Trophoblast cell (in vitro differentiated cells and primary cell): ENCODE measurements around the gene SEMA3F.

Source experiments
- DNase-seq, 2 donors: peaks; one replicate each; pipeline ENCODE4 v3.0.0-alpha.2; 2016
- H2AFZ ChIP-seq: 2 replicates; pipeline ENCODE4 v1.6.1; 2013; ENCODE audit warnings: low read length, moderate library complexity, mild to moderate bottlenecking; ENCODE audit not compliant: insufficient read depth, poor library complexity
- H2AK5ac ChIP-seq: 2 replicates; pipeline ENCODE4 v1.6.1; 2013; ENCODE audit warnings: mild to moderate bottlenecking, low read length
- H2BK120ac ChIP-seq: 2 replicates; pipeline ENCODE4 v1.6.1; 2013; ENCODE audit warnings: low read length, mild to moderate bottlenecking, moderate library complexity; ENCODE audit not compliant: insufficient read depth, poor library complexity
- H2BK12ac ChIP-seq: 2 replicates; pipeline ENCODE4 v1.6.1; 2013; ENCODE audit warnings: mild to moderate bottlenecking, low read length, moderate library complexity
- H2BK5ac ChIP-seq: 2 replicates; pipeline ENCODE4 v1.6.1; 2013; ENCODE audit warnings: low read length, low read depth, moderate library complexity, mild to moderate bottlenecking; ENCODE audit not compliant: poor library complexity
- H3K14ac ChIP-seq: 2 replicates; pipeline ENCODE4 v1.6.1; 2013; ENCODE audit warnings: mild to moderate bottlenecking, low read length
- H3K18ac ChIP-seq: 2 replicates; pipeline ENCODE4 v1.6.1; 2013; ENCODE audit warnings: mild to moderate bottlenecking, low read length
- H3K23ac ChIP-seq: 2 replicates; pipeline ENCODE4 v1.6.1; 2013; ENCODE audit warnings: low read length
- H3K27ac ChIP-seq: 2 replicates; pipeline ENCODE4 v1.5.1; 2013; ENCODE audit warnings: low read depth, mild to moderate bottlenecking, inconsistent platforms, low read length, moderate library complexity
- H3K27me3 ChIP-seq: 2 replicates; pipeline ENCODE4 v1.6.1; 2013; ENCODE audit warnings: inconsistent platforms, mild to moderate bottlenecking, low read length, moderate library complexity; ENCODE audit not compliant: insufficient read depth
- H3K36me3 ChIP-seq, 2 experiments: 1 replicate in 1 of 2; 2 replicates in 1 of 2; pipeline ENCODE4 v1.6.1; 2013; ENCODE audit warnings: low read length in 2 of 2, mild to moderate bottlenecking in 2 of 2, moderate library complexity in 1 of 2; ENCODE audit not compliant: insufficient read depth in 2 of 2, control insufficient read depth in 1 of 2
- H3K4ac ChIP-seq: 2 replicates; pipeline ENCODE4 v1.6.1; 2013; ENCODE audit warnings: low read depth, mild to moderate bottlenecking, low read length, moderate library complexity
- H3K4me1 ChIP-seq, 2 experiments: 1 replicate in 1 of 2; 2 replicates in 1 of 2; pipeline ENCODE4 v1.6.1; 2013; ENCODE audit warnings: low read length in 2 of 2, mild to moderate bottlenecking in 2 of 2, moderate library complexity in 1 of 2; ENCODE audit not compliant: insufficient read depth in 2 of 2, control insufficient read depth in 1 of 2
- H3K4me2 ChIP-seq: 2 replicates; pipeline ENCODE4 v1.6.1; 2013; ENCODE audit warnings: inconsistent platforms, mild to moderate bottlenecking, low read length, moderate library complexity
- H3K4me3 ChIP-seq: 2 replicates; pipeline ENCODE4 v1.5.1; 2013; ENCODE audit warnings: mild to moderate bottlenecking, low read depth, low read length, inconsistent platforms
- H3K79me1 ChIP-seq: one replicate; pipeline ENCODE4 v1.6.1; 2013; ENCODE audit warnings: low read length
- H3K79me2 ChIP-seq: 2 replicates; pipeline ENCODE4 v1.6.1; 2013; ENCODE audit warnings: low read length, mild to moderate bottlenecking; ENCODE audit not compliant: control insufficient read depth, insufficient read depth, poor library complexity
- H3K9ac ChIP-seq: 2 replicates; pipeline ENCODE4 v1.6.1; 2013; ENCODE audit warnings: mild to moderate bottlenecking, low read length
- H3K9me3 ChIP-seq: 2 replicates; pipeline ENCODE4 v1.6.1; 2013; ENCODE audit warnings: low read depth, mild to moderate bottlenecking, control low read depth, inconsistent platforms, low read length; ENCODE audit not compliant: insufficient read depth
- H4K12ac ChIP-seq: 2 replicates; pipeline ENCODE4 v1.6.1; 2013; ENCODE audit warnings: low read depth, mild to moderate bottlenecking, low read length, moderate library complexity
- H4K8ac ChIP-seq: 2 replicates; pipeline ENCODE4 v1.6.1; 2013; ENCODE audit warnings: low read depth, mild to moderate bottlenecking, low read length, moderate library complexity
- H4K91ac ChIP-seq: one replicate; pipeline ENCODE4 v1.6.1; 2013; ENCODE audit warnings: low read depth, mild to moderate bottlenecking, low read length, moderate library complexity
- WGBS: extraction: QIAGEN DNeasy Blood & Tissue Kit; methylation state at CpG from one replicate; pipeline ENCODE4 v1.1.7; 2013; ENCODE audit warnings: missing lambda C conversion rate; ENCODE audit not compliant: insufficient read length, insufficient coverage; ENCODE audit errors: extremely low coverage; 5-methylcytosine and 5-hydroxymethylcytosine counted together

The SEMA3F gene

GRCh38 chr3:50217681-50218080 is 62.6 kb downstream of the SEMA3F start:
- Histone ChIP-seq H4K8ac (no peak overlapping the region), H4K12ac (no peak overlapping the region), H3K4me2 (no peak overlapping the region), H3K27me3 (no peaks in the 10 kb centered on the region), H3K18ac (no peak overlapping the region), H2AK5ac (no peak overlapping the region), H3K79me2 (no peaks in the 10 kb centered on the region), H4K91ac (no peak overlapping the region), H3K4me1 (peaks cover 2 to 3% of the 10 kb centered on the region in 2 experiments), H3K36me3 (peaks cover 2 to 4% of the 10 kb centered on the region in 2 experiments), H3K23ac (no peak overlapping the region), H3K79me1 (no peaks in the 10 kb centered on the region), H3K9ac (no peak overlapping the region), H3K27ac (no peak overlapping the region), H2BK5ac (no peak overlapping the region), H2BK12ac (no peak overlapping the region), H3K9me3 (peaks cover 3% of the 10 kb centered on the region), H3K4ac (no peak overlapping the region), H2AFZ (no peak overlapping the region), H2BK120ac (no peak overlapping the region), H3K4me3 (no peak overlapping the region), H3K14ac (no peak overlapping the region)
- WGBS, result no CpG with 5 or more reads among the region's 10 CpGs
- no peak for DNase-seq

GRCh38 chr3:50218448-50218847 is 63.3 kb downstream of the SEMA3F start:
- H3K4me2 ChIP-seq, result no peak overlapping the region
- peaks cover 3% of the 10 kb centered on the region for H3K9me3 ChIP-seq
- no peak overlapping the region for H2BK5ac ChIP-seq
- no peak overlapping the region for H2AFZ ChIP-seq
- DNase-seq, result no peak
- no peak overlapping the region for H3K18ac ChIP-seq
- H3K14ac ChIP-seq, result no peak overlapping the region
- no peak overlapping the region for H2BK120ac ChIP-seq
- no peak overlapping the region for H4K91ac ChIP-seq
- no peaks in the 10 kb centered on the region for H3K79me1 ChIP-seq
- no peak overlapping the region for H3K4ac ChIP-seq
- WGBS, result no CpG with 5 or more reads among the region's 17 CpGs
- no peak overlapping the region for H3K4me3 ChIP-seq
- H2AK5ac ChIP-seq, result no peak overlapping the region
- no peak overlapping the region for H3K9ac ChIP-seq
- no peak overlapping the region for H3K27ac ChIP-seq
- H3K36me3 ChIP-seq, result peaks cover 2 to 4% of the 10 kb centered on the region in 2 experiments
- no peaks in the 10 kb centered on the region for H3K79me2 ChIP-seq
- peaks cover 2 to 3% of the 10 kb centered on the region in 2 experiments for H3K4me1 ChIP-seq
- H3K27me3 ChIP-seq, result no peaks in the 10 kb centered on the region
- H4K12ac ChIP-seq, result no peak overlapping the region
- H2BK12ac ChIP-seq, result no peak overlapping the region
- no peak overlapping the region for H4K8ac ChIP-seq
- H3K23ac ChIP-seq, result no peak overlapping the region

GRCh38 chr3:50219285-50219684 is 64.2 kb downstream of the SEMA3F start:
- Histone ChIP-seq H3K79me2 (no peaks in the 10 kb centered on the region), H3K79me1 (no peaks in the 10 kb centered on the region), H3K23ac (no peak overlapping the region), H2BK12ac (no peak overlapping the region), H4K91ac (no peak overlapping the region), H3K27ac (no peak overlapping the region), H3K18ac (no peak overlapping the region), H3K9me3 (peaks cover 3% of the 10 kb centered on the region), H2AK5ac (no peak overlapping the region), H4K12ac (no peak overlapping the region), H3K4ac (no peak overlapping the region), H3K14ac (no peak overlapping the region), H3K9ac (no peak overlapping the region), H3K4me1 (peaks cover 2 to 3% of the 10 kb centered on the region in 2 experiments), H4K8ac (no peak overlapping the region), H3K36me3 (peaks cover 2 to 4% of the 10 kb centered on the region in 2 experiments), H2AFZ (no peak overlapping the region), H3K27me3 (no peaks in the 10 kb centered on the region), H3K4me3 (no peak overlapping the region), H3K4me2 (no peak overlapping the region), H2BK5ac (no peak overlapping the region), H2BK120ac (no peak overlapping the region)
- DNase-seq, result no peak
- no CpG with 5 or more reads among the region's 5 CpGs for WGBS

- Histone ChIP-seq H2BK120ac (no peak overlapping the region), H3K79me2 (no peaks in the 10 kb centered on the region), H3K9ac (no peak overlapping the region), H3K79me1 (no peaks in the 10 kb centered on the region), H2BK12ac (no peak overlapping the region), H3K27me3 (no peaks in the 10 kb centered on the region), H3K14ac (no peak overlapping the region), H4K8ac (no peak overlapping the region), H3K4me1 (peaks cover 2 to 3% of the 10 kb centered on the region in 2 experiments), H3K4me3 (no peak overlapping the region), H3K23ac (no peak overlapping the region), H3K18ac (no peak overlapping the region), H3K36me3 (peaks cover 0 to 4% of the 10 kb centered on the region in 2 experiments), H3K9me3 (peaks cover 3% of the 10 kb centered on the region), H2AFZ (no peak overlapping the region), H3K27ac (no peak overlapping the region), H2BK5ac (no peak overlapping the region), H3K4ac (no peak overlapping the region), H3K4me2 (no peak overlapping the region), H2AK5ac (no peak overlapping the region), H4K91ac (no peak overlapping the region), H4K12ac (no peak overlapping the region)
- WGBS, result no CpG with 5 or more reads among the region's 6 CpGs
- DNase-seq, result no peak
Measured at GRCh38 chr3:50220109-50220508, 65.0 kb downstream of the SEMA3F start.
